ENCODE results near the gene NLRP9. TPM values are rescaled to one million over a fixed set of nuclear protein-coding genes. Genes with fewer than 3 reads are reported as not detected.

NLRP9 gene
- total RNA-seq, 1 donor from 2014 or later, result not detected

Other genes starting within 250 kb of the NLRP9 start
- gene SSC5D, start 250.0 kb downstream of the NLRP9 start, total RNA-seq, result 13.9 TPM
- gene SBK2, start 201.3 kb downstream of the NLRP9 start, total RNA-seq, result not detected
- 1.7 TPM for gene SBK3, start 192.9 kb downstream of the NLRP9 start, total RNA-seq
- 10.9 TPM for gene ZNF579, start 157.6 kb downstream of the NLRP9 start, total RNA-seq
- 12.8 TPM for gene FIZ1, start 138.9 kb downstream of the NLRP9 start, total RNA-seq
- gene ZNF524, start 138.1 kb downstream of the NLRP9 start, total RNA-seq, result 19.1 TPM
- 12.0 TPM for gene ZNF865, start 132.8 kb downstream of the NLRP9 start, total RNA-seq
- 4.5 TPM for gene ZNF784, start 113.8 kb downstream of the NLRP9 start, total RNA-seq
- 39.6 TPM for gene ZNF580, start 97.4 kb downstream of the NLRP9 start, total RNA-seq
- 11.3 TPM for gene ZNF581, start 94.8 kb downstream of the NLRP9 start, total RNA-seq
- 16.4 TPM for gene CCDC106, start 90.2 kb downstream of the NLRP9 start, total RNA-seq
- 126 TPM for gene U2AF2, start 83.4 kb downstream of the NLRP9 start, total RNA-seq
- gene EPN1, start 63.2 kb downstream of the NLRP9 start, total RNA-seq, result 114 TPM
- gene RFPL4A, start 20.7 kb upstream of the NLRP9 start, total RNA-seq, result not detected
- not detected for gene RFPL4AL1, start 30.7 kb upstream of the NLRP9 start, total RNA-seq
- gene NLRP11, start 93.6 kb upstream of the NLRP9 start, total RNA-seq, result not detected
- not detected for gene NLRP4, start 98.1 kb upstream of the NLRP9 start, total RNA-seq
- not detected for gene NLRP13, start 193.9 kb upstream of the NLRP9 start, total RNA-seq
- not detected for gene NLRP8, start 209.4 kb upstream of the NLRP9 start, total RNA-seq
- not detected for gene NLRP5, start 248.4 kb upstream of the NLRP9 start, total RNA-seq

Data from mesenteric fat pad (tissue), 1 donor.